Calu3 (cell line): ENCODE measurements around the gene COP1. TPM values are rescaled to one million over a fixed set of nuclear protein-coding genes. Genes with fewer than 3 reads are reported as not detected.

ENCODE experiments used
- BruUV-seq: library from RNA; stranded (reverse); fragments of 400-500 nt; replicated peaks from 2 replicates; lab custom pipeline; 2021; lab: Mats Ljungman, UMichigan
- CTCF ChIA-PET: fragments of 300-600 bp; sonication (Branson Sonifier 250); formaldehyde crosslinking; loops from one replicate; lab custom pipeline; 2022; ENCODE audit warnings: antibody characterized with exemption; lab: Charles Lee
- DNase-seq: peaks from one replicate; pipeline ENCODE4 v3.0.0; 2022
- H3K27ac Mint-ChIP-seq: one replicate; pipeline ENCODE4 v1.8.0; 2022; ENCODE audit warnings: mixed read lengths; ENCODE audit not compliant: unreplicated experiment
- H3K27me3 Mint-ChIP-seq: one replicate; pipeline ENCODE4 v1.8.0; 2022; ENCODE audit warnings: mixed read lengths; ENCODE audit not compliant: unreplicated experiment
- H3K36me3 Mint-ChIP-seq: one replicate; pipeline ENCODE4 v1.8.0; 2022; ENCODE audit warnings: mild to moderate bottlenecking, moderate library complexity, mixed read lengths; ENCODE audit not compliant: insufficient read depth, unreplicated experiment
- H3K4me1 Mint-ChIP-seq: one replicate; pipeline ENCODE4 v1.8.0; 2022; ENCODE audit warnings: mild to moderate bottlenecking, low read depth, mixed read lengths; ENCODE audit not compliant: unreplicated experiment
- H3K4me3 Mint-ChIP-seq: one replicate; pipeline ENCODE4 v1.8.0; 2022; ENCODE audit warnings: mild to moderate bottlenecking, low read depth, moderate library complexity, mixed read lengths; ENCODE audit not compliant: unreplicated experiment
- H3K9me3 Mint-ChIP-seq: one replicate; pipeline ENCODE4 v1.8.0; 2022; ENCODE audit warnings: low read depth, mixed read lengths; ENCODE audit not compliant: unreplicated experiment
- intact Hi-C: fragments of 100-400 bp; cut with micrococcal nuclease; formaldehyde crosslinking; loops from one replicate; pipeline ENCODE4 v1.10.0; 2022; ENCODE audit not compliant: unreplicated experiment
- total RNA-seq: library from RNA; stranded (reverse); gene quantifications from 2 replicates; pipeline ENCODE4 v1.2.3, GENCODE V29; 2022
- TF ChIP-seq, protein P1 (sequence below): fragments of 200-600 bp; IDR thresholded peaks from one replicate; pipeline ENCODE4 v1.8.0; 2022; ENCODE audit warnings: antibody characterized with exemption; ENCODE audit not compliant: unreplicated experiment

Gene COP1
- total RNA-seq, 1 experiment from 2014 or later = 45.5 TPM

DNA sequence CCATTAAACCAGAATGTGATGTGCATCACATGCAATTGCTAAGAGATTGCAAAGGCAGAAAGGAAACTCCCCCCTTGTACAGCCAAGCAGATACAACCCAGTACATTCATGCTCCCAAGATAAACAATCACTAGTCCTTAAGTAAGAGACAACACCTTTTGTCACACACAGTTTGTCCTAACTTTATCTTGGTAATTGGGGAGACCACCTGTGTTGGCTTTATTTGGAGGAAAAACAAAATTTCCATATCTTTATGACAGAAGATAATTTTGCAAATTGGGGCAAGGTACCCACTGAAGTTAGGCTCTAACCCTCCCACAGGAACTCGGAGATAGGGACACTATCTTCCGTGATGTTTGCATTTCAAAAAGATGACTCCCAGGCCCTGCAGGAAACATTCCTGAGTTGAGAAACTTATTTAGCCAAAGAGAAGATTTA, 288.7 kb downstream of the COP1 start:
- Mint-ChIP-seq H3K4me1 (no peaks in the 10 kb centered on the region), H3K36me3 (no peaks in the 10 kb centered on the region), H3K4me3 (no peak overlapping the region), H3K27ac (no peak overlapping the region), H3K9me3 (no peaks in the 10 kb centered on the region), H3K27me3 (no peaks in the 10 kb centered on the region)
- BruUV-seq = no TSS peak
- CTCF ChIA-PET = no interaction called here
- TF ChIP-seq, protein P1, sequence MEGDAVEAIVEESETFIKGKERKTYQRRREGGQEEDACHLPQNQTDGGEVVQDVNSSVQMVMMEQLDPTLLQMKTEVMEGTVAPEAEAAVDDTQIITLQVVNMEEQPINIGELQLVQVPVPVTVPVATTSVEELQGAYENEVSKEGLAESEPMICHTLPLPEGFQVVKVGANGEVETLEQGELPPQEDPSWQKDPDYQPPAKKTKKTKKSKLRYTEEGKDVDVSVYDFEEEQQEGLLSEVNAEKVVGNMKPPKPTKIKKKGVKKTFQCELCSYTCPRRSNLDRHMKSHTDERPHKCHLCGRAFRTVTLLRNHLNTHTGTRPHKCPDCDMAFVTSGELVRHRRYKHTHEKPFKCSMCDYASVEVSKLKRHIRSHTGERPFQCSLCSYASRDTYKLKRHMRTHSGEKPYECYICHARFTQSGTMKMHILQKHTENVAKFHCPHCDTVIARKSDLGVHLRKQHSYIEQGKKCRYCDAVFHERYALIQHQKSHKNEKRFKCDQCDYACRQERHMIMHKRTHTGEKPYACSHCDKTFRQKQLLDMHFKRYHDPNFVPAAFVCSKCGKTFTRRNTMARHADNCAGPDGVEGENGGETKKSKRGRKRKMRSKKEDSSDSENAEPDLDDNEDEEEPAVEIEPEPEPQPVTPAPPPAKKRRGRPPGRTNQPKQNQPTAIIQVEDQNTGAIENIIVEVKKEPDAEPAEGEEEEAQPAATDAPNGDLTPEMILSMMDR = no peak
- no peak for DNase-seq
- intact Hi-C loops = no loop called here

DNA sequence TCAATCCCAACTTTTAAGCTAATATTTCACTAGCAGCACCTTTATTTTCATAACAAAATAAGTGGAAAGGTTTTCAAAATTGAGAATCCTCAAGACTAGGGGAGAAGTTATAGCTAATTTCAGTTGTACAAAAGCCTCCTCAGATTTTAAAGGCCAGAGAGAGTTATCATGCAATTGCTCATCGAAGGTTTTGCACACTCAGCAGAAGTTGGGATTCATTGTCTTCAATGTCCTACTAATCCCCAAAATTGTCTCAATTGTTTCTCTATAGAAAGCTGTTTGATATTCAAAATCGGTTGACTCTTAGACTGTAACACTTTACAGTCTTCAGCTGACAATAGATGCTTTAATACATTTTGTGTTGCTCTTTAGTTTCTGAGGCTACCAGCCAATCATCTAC, 293.0 kb downstream of the COP1 start:
- Mint-ChIP-seq H3K27me3 (no peaks in the 10 kb centered on the region), H3K4me3 (no peak overlapping the region), H3K36me3 (no peaks in the 10 kb centered on the region), H3K9me3 (peaks cover 8% of the 10 kb centered on the region), H3K27ac (no peak overlapping the region), H3K4me1 (no peaks in the 10 kb centered on the region)
- no peak for DNase-seq
- BruUV-seq = no TSS peak
- CTCF ChIA-PET = no interaction called here
- intact Hi-C loops = no loop called here
- TF ChIP-seq, protein P1 = no peak

GRCh38 chr1:175911138-175911537, 295.9 kb downstream of the COP1 start:
- Mint-ChIP-seq H3K27me3 (no peaks in the 10 kb centered on the region), H3K4me3 (no peak overlapping the region), H3K36me3 (no peaks in the 10 kb centered on the region), H3K9me3 (peaks cover 8% of the 10 kb centered on the region), H3K27ac (no peak overlapping the region), H3K4me1 (no peaks in the 10 kb centered on the region)
- no TSS peak for BruUV-seq
- CTCF ChIA-PET = interaction anchor here (0.6 kb wide), 1 partner anchor 1103 kb away, joined by 3 read pairs; no protein-coding TSS in a partner anchor
- no peak for DNase-seq
- TF ChIP-seq, protein P1 = no peak
- intact Hi-C loops = no loop called here

- H3K27me3 Mint-ChIP-seq = no peaks in the 10 kb centered on the region
- H3K9me3 Mint-ChIP-seq = peaks cover 8% of the 10 kb centered on the region
- TF ChIP-seq, protein P1 = no peak
- no peak for DNase-seq
- H3K4me3 Mint-ChIP-seq = no peak overlapping the region
- CTCF ChIA-PET = no interaction called here
- intact Hi-C loops = no loop called here
- no peaks in the 10 kb centered on the region for H3K4me1 Mint-ChIP-seq
- no TSS peak for BruUV-seq
- no peaks in the 10 kb centered on the region for H3K36me3 Mint-ChIP-seq
- no peak overlapping the region for H3K27ac Mint-ChIP-seq
Observed at GRCh38 chr1:175906370-175906769, 300.7 kb downstream of the COP1 start.
